ENCODE results near the gene RAB21. TPM values are rescaled to one million over a fixed set of nuclear protein-coding genes. Genes with fewer than 3 reads are reported as not detected.

Gene RAB21
- total and polyA plus RNA-seq, 12 donors: 10.2 to 271 (median 187) TPM

- 86 to 88% methylated on average over 5 of the region's 5 CpGs for WGBS, 2 donors
Measured at GRCh38 chr12:71744522-71745300, 10.0 kb upstream of the RAB21 start.

GRCh38 chr12:71746974-71747611, 7.6 kb upstream of the RAB21 start:
- WGBS, 2 donors: 22 to 29% methylated on average over 4 of the region's 4 CpGs
- H3K4me3 ChIP-seq: no peak overlapping the region
- H3K9me3 ChIP-seq: no peaks in the 10 kb centered on the region
- no peak overlapping the region for H3K27ac ChIP-seq
- peak; percentile 72 to 88 (median 78) for ATAC-seq
- DNase-seq: peak in 1 of 2 donors; percentile 28
- H3K4me1 ChIP-seq: peaks cover 0 to 3% (median 0%) of the 10 kb centered on the region in 9 donors
- no peaks in the 10 kb centered on the region for H3K36me3 ChIP-seq
- peak; percentile 54 to 83 (median 74) for TF ChIP-seq CTCF (IDR thresholded peaks at IDR 0.05)
- H3K27me3 ChIP-seq: peaks cover 0 to 14% (median 0%) of the 10 kb centered on the region in 7 donors
- intact Hi-C loops (cut with DNase I): loop anchor here (2.0 to 10.0 kb wide), 9 partner anchors 60 to 332 kb away; partner anchors contain the start of genes TMEM19 (in 2 of the 10), THAP2 (in 1 of the 10) and ZFC3H1 (in 1 of the 10)

More at GRCh38 chr12:71744522-71745300, 10.0 kb upstream of the RAB21 start:
- Histone ChIP-seq H3K9me3 (no peaks in the 10 kb centered on the region), H3K4me1 (peaks cover 0 to 3% (median 0%) of the 10 kb centered on the region in 9 donors), H3K36me3 (no peaks in the 10 kb centered on the region), H3K4me3 (no peak overlapping the region), H3K27me3 (peaks cover 0 to 3% (median 0%) of the 10 kb centered on the region in 7 donors), H3K27ac (no peak overlapping the region)
- no peak for TF ChIP-seq CTCF (IDR thresholded peaks at IDR 0.05)
- intact Hi-C loops (cut with DNase I): loop anchor here in 8 of 10 donors (5.0 to 10.0 kb wide), 7 partner anchors 57 to 330 kb away; partner anchors contain the start of genes TMEM19 (in 2 of the 8), THAP2 (in 1 of the 8) and ZFC3H1 (in 1 of the 8)
- ATAC-seq (no peak), DNase-seq (no peak)

- no peak for TF ChIP-seq CTCF (IDR thresholded peaks at IDR 0.05)
- no peaks in the 10 kb centered on the region for H3K36me3 ChIP-seq
- DNase-seq (no peak), ATAC-seq (no peak)
- 56% methylated on average over 5 of the region's 5 CpGs for WGBS, 2 donors
- H3K4me3 ChIP-seq: no peak overlapping the region
- H3K27me3 ChIP-seq: peaks cover 0 to 14% (median 0%) of the 10 kb centered on the region in 7 donors
- H3K27ac ChIP-seq: no peak overlapping the region
- intact Hi-C loops (cut with DNase I): loop anchor here in 8 of 10 donors (2.0 to 10.0 kb wide), 8 partner anchors 61 to 333 kb away; partner anchors contain the start of genes TMEM19 (in 2 of the 8), THAP2 (in 1 of the 8) and ZFC3H1 (in 1 of the 8)
- peaks cover 0 to 3% (median 0%) of the 10 kb centered on the region in 9 donors for H3K4me1 ChIP-seq
- H3K9me3 ChIP-seq: no peaks in the 10 kb centered on the region
Measured at GRCh38 chr12:71748081-71748850, 6.4 kb upstream of the RAB21 start.

Data from heart right ventricle (tissue), 16 donors.